HG03439 (cell line): Measurements from ENCODE around the gene GADD45B.
"Not testable (repeated sequence)": the region's sequence is repeated elsewhere in the genome, so short reads cannot be mapped to it uniquely, and the experiment has no call there.

ENCODE experiments used
- ATAC-seq: cut with Tn5 transposase; IDR thresholded peaks from one replicate; pipeline ENCODE4 v1.9.1; 2021; ENCODE audit warnings: mild to moderate bottlenecking, moderate library complexity; ENCODE audit not compliant: unreplicated experiment

GADD45B gene

DNA sequence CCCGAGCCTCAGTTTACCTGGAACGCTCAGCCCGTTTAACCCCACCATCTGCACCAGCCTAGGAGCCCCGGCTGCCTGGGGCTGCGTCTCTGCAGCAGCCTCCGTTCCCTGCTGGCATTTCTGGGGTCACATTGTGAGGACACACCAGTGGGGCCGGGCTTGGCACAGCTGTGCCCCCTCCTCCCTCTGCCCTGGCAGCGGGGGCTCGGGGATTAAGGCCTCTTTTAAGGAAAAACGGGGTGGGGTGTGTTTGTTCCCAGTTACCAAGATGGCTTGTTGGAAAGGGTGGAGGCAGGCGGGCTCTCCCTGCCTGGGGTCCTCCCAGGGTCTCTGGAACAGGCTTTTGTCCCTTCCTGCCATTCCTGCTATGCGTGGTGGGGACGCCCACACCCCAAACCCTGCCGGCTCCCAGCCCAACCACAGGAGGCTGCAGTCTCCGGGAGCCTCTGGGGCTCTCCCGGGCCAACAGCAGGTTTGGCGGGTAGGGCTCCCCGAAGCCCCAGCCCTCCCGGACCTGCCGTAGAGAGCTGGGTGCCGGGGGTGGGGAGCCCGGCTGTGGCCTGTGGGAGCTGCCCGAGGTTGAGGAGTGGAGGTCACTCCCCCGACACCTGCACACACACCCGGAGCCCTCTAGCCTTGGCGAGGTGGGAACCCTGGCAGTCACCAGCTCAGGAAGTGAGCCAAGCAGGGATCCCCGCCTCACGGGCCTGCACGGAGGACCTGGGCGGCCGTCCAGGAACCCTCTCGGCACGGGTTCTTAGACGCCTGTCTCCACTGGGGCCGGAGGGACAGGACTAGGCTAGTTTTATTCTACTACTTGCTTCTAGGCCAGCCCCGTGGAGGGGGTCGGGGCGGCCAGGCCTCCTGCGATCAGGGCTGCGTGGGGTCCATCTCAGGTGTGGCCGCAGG is 36.9 kb downstream of the GADD45B start:
- no peak for ATAC-seq

DNA sequence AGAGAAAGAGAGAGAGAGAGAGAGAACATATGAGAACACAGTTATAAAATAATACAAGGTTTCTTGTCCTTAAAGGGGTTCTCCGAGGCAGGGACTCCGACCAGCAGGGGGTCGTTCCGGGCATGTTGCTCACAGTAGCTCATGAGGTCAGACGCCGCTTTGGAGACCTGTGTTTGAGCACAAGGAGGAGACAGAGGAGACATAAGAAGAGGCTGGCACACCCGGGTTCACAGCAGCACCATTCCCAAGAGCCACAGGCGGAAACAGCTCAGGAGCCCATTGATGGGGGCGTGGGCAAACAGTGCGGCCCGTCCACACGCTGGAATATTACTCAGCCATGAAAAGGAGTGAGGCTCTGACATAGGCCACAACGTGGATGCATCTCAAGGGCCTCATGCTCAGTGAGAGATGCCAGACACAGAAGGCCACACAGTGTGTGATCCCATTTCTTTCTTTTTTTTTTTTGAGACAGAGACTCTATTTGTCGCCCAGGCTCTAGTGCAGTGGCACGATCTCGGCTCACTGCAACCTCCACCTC is 39.1 kb downstream of the GADD45B start:
- ATAC-seq = no peak

DNA sequence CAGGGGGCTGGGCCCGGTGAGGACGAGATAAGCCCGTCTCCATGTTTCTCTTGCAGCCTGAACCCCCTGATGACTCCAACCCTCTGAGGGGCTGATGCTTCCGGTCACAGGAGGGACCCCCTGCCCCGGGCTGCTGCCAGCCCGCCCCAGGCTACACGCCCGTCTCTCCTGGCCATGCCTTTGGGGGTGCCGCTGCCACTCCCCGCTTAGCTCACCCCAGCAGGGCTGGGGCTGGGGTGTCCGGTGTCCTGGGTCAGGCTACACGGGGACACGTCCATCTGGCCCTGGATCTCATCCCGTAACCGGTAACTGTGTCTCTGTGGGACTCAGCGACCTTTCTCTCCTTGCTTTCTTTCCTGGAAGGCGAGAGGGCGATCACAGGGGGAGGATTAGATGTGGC is 40.8 kb downstream of the GADD45B start:
- ATAC-seq = no peak

DNA sequence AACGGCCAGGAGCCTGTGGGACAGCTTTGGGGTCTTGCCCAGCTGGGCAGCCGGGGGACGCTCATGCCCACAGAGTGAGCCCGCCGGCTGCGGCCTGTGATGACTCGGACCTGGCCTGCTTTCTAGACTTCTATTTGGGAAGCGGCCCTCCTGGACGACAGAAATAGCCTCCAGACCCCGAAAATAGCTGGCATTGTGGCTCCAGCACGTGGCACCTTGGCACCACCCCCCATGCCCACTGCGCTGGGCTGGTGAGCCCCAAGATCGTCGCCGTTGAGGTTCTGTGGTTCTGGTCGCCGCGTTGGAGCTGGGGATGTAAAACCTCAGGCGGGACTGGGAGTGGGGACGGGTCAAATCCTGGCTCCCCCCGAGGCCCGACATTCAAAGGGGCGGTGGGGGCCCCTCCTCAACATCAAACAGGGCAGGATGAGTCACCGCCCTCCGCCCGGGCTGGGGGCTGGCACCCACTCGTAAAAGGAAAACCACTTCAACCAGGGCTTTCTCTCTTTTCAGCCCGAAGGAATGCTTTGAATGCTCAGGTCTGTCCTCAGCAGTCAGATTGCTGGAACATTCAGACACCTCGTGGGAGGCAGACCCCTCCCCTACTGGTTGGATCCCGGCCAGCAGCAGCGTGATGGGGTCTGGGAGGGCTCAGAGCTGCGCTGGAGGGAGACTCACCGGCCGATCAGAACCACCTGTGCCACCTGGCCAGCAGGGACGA is 42.1 kb downstream of the GADD45B start:
- no peak for ATAC-seq

DNA sequence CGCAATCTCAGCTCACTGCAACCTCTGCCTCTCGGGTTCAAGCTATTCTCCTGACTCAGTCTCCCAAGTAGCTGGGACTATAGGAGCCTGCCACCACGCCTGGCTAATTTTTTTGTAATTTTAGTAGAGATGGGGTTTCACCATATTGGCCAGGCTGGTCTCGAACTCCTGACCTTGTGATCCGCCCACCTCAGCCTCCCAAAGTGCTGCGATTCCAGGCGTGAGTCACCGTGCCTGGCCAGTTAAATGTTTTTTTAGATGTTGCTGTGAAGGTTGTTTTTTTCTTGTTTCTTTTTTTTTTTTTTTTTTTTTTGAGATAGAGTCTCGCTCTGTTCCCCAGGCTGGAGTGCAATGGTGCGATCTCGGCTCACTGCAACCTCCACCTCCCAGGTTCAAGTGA is 42.9 kb downstream of the GADD45B start:
- ATAC-seq = not testable (repeated sequence)

DNA sequence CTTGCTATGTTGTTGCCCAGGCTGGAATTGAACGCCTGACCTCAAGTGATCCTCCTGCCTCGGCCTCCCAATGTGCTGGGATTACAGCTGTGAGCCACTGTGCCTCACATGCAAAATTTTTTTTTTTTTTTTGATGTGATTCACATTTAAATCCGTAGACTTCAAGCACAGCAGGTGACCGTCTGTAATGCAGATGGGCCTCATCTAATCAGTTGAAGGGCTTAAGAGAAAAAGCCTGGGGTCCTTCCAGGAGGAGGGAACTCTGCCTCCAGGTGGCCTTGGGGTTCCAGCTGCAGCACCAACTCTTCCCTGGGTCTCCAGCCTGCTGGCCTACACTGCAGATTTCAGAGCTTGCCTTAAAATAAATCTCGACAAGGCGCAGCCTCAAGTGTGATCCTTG is 43.6 kb downstream of the GADD45B start:
- no peak for ATAC-seq

DNA sequence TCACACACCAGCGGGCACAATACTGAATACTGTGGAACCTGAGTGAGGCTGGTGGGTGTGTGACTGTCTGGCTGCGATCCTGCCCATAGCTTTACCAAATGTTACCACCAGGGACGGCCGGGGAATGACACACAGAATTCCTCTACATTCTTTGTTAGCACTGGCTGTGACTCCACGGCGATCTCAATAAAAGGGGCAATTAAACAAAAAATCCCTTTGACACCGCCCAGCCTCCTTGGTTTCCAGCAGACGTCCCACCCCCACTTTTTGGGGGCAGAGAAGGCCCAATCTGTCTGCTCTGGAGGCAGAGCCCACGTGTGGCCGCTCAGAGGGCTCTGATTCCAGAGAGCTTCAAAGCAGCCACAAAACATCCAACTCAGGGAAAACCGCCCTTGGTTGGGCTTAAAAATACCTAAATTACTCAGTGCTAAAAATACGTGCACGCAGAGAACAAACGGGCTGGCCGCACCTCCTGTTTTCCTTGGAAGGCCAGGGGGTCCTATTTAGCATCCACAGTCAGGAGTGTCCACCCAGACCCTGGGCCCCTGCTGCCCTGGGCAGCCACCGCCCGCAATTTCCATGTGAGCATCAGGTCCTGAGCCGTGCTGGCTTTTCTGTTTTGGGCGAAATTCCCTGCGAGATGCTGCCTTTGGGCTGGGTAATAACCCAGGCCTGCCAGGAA is 47.8 kb downstream of the GADD45B start:
- ATAC-seq = no peak

DNA sequence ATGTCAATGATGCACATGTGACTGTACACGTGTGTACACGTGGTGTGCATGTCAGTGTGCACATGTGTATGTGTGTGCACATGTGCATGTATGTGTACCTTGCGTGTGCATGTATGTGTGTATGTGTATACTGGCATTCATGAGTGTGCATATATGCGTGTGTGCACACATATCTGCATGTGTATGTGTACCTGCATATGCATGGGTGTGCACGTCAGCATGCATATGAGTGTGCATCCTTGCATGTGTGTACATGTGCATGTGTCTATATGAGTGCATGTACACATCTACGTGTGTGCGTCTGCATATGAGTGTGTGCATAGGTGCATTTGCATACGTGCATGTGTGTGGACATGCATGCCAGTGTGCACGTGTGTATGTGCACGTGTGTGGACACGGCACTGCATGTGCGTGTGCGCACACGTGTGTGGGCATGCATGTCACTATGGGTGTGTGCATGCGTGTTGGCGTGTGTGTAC is 48.5 kb downstream of the GADD45B start:
- no peak for ATAC-seq

DNA sequence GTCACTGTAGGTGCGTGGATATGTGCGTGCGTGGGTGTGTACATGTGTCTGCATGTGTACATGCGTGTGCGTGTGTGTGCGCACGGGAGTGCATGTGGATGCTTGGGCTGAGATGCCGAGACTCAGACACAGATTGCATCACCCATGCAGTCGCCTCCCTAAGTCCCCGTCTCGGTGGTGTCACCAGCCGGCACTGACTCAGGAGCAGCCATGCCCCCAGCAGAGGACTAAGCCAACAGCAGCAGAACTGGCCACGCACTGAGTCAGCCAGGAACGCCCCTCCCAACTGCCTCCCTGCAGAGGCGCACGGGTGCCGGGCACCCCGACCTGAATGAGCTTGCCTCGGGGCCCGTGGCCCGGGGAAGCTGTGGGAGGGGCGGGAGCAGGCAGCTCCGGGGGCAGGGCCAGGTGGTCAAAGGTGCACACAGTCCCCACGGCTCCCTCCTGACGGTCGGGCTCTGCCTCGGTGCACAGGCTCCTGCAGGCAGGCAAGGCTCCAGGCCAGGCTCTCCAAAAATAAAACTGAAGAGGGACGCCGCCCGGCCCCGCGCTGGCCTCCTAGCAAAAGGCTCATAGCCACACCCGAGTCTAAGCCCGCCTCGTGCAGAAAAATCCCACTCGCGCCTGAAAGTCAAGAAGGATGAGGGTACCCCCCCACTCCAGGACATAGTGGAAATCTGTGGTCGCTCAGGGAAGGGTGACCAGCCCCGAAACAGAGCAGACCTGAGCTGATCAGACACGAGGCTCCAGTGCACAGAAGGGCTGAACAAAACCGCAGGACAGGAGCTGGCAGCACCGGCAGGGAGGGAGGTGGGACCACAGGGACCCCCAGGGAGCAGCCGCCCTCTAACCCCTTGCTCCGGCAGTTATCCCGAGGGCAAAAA is 49.2 kb downstream of the GADD45B start:
- no peak for ATAC-seq

DNA sequence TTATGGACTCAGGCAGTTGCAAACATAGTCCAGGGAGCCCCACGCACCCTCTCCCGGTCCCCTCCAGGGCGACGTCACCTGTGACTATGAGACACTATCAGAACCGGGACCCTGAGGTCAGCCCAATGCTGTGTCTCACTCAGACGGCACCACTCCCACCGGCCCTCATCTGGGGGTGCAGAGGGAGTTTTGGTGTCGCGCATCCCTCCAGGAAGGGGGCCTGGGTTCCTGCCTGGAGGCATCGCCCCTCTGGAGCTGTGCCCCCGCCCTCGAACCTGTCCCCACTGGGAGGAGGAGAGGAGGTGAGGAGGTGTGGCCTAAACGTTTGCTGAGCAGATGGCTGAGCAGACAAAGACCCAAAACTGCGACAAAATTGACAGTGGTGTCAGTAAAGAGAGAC is 51.2 kb downstream of the GADD45B start:
- ATAC-seq = no peak

DNA sequence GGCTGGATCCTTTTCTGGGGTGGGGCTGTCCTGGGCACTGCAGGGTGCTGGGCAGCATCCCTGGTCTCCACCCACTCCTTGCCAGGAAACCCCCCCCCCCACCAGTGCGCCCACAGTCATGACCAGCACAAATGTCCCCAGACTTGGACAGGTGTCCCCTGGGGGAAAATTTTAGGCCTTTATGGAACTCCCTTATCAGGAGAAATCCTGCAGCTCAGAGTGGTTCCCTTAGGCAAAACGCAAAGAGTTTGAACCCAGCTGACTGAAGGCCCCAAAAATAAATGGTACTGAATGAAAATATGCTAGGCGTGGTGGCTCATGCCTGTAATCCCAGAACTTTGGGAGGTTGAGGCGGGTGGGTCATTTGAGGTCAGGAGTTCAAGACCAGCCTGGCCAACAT is 51.8 kb downstream of the GADD45B start:
- no peak for ATAC-seq
